Activated CD4-positive, alpha-beta memory T cell treated with anti-CD3 and anti-CD28 coated beads for 36 hours (primary cell): ENCODE results near the gene BEST4. TPM values are rescaled to one million over a fixed set of nuclear protein-coding genes. Genes with fewer than 3 reads are reported as not detected.
"Not testable (repeated sequence)": the region's sequence is repeated elsewhere in the genome, so short reads cannot be mapped to it uniquely, and the experiment has no call there.

Source experiments
- CTCF ChIA-PET: fragments of 350-600 bp; sonication (Branson Sonifier 250); formaldehyde crosslinking; loops from one replicate; lab custom pipeline; 2021; ENCODE audit warnings: antibody characterized with exemption, inconsistent platforms; lab: Charles Lee
- POLR2A ChIA-PET: fragments of 350-600 bp; sonication (Branson Sonifier 250); formaldehyde crosslinking; loops from one replicate; lab custom pipeline; 2021; ENCODE audit warnings: antibody characterized with exemption; lab: Charles Lee
- DNase-seq: peaks from one replicate; pipeline ENCODE4 v3.0.0-alpha.2; 2020
- H3K27ac Mint-ChIP-seq: one replicate; pipeline ENCODE4 v1.8.0; 2021; ENCODE audit warnings: mixed read lengths
- H3K27me3 Mint-ChIP-seq: one replicate; pipeline ENCODE4 v1.8.0; 2021; ENCODE audit warnings: mixed read lengths
- H3K36me3 Mint-ChIP-seq: one replicate; pipeline ENCODE4 v1.8.0; 2021; ENCODE audit warnings: mixed read lengths
- H3K4me1 Mint-ChIP-seq: one replicate; pipeline ENCODE4 v1.8.0; 2021; ENCODE audit warnings: low read depth, mixed read lengths
- H3K4me3 Mint-ChIP-seq: one replicate; pipeline ENCODE4 v1.8.0; 2021; ENCODE audit warnings: mild to moderate bottlenecking, mixed read lengths
- H3K9me3 Mint-ChIP-seq: one replicate; pipeline ENCODE4 v1.8.0; 2021; ENCODE audit warnings: mixed read lengths
- intact Hi-C: fragments of 100-400 bp; cut with micrococcal nuclease; formaldehyde crosslinking; loops from one replicate; pipeline ENCODE4 v1.15.1; 2023
- total RNA-seq, 2 experiments: library from RNA; stranded (reverse); gene quantifications; one replicate each; pipeline ENCODE4 v1.2.3, GENCODE V29; 2021

Gene BEST4
- total RNA-seq, 2 experiments from 2014 or later = 1.1 to 1.3 TPM

DNA sequence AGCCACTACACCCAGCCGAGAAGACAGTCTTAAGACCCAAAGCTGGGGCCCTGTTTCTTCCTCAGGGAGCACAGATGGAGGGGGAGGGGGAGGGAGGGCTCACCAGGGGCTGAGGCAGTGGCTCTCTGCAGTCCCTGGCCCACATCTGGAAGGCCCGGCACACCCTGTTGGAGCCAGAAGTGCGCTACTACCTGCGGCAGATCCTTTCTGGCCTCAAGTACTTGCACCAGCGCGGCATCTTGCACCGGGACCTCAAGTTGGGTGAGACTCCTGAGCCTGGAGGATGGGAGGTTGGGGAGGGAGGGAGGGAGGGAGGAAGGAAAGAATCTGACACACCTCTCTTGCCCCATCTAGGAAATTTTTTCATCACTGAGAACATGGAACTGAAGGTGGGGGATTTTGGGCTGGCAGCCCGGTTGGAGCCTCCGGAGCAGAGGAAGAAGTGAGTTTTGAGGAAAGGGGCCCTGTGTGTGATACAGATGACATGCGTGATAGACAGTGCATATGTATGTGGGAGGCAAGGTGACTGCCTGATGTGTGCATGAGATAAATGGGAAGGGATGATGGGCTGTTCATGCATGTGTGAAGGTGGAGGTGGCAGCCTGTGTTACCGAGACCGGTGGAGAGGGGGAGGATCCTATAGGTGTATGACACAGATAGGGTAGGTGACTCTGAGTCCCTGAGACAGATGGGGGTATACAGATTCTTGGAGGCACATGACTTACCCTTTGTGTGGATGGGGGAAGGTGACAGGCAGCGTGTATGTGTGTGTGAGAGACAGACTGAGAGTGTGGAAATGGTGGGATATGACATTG lies 13.7 kb upstream of the BEST4 start:
- ChIA-PET CTCF (interaction anchor here (1.8 to 3.6 kb wide), 5 partner anchors 8 to 26 kb away, joined by 9 to 53 read pairs (median 39); partner anchors contain the start of genes BEST4, BTBD19 and RPS8), POLR2A (interaction anchor here (1.0 to 15.8 kb wide), 8 partner anchors 10 to 184 kb away, joined by 4 to 404 read pairs (median 26); partner anchors contain the start of genes BTBD19, DYNLT4, EIF2B3 and RNU5D-1)
- Mint-ChIP-seq H3K9me3 (no peaks in the 10 kb centered on the region), H3K27me3 (no peaks in the 10 kb centered on the region), H3K4me1 (peaks cover 45% of the 10 kb centered on the region), H3K36me3 (peaks cover 50% of the 10 kb centered on the region), H3K27ac (peak overlapping the region; percentile 93), H3K4me3 (peak overlapping the region; percentile 93)
- intact Hi-C loops = loop anchor here (1.0 to 10.0 kb wide), 5 partner anchors 8 to 503 kb away; partner anchors contain the start of genes HECTD3 and UROD
- DNase-seq = peak; percentile 64

DNA sequence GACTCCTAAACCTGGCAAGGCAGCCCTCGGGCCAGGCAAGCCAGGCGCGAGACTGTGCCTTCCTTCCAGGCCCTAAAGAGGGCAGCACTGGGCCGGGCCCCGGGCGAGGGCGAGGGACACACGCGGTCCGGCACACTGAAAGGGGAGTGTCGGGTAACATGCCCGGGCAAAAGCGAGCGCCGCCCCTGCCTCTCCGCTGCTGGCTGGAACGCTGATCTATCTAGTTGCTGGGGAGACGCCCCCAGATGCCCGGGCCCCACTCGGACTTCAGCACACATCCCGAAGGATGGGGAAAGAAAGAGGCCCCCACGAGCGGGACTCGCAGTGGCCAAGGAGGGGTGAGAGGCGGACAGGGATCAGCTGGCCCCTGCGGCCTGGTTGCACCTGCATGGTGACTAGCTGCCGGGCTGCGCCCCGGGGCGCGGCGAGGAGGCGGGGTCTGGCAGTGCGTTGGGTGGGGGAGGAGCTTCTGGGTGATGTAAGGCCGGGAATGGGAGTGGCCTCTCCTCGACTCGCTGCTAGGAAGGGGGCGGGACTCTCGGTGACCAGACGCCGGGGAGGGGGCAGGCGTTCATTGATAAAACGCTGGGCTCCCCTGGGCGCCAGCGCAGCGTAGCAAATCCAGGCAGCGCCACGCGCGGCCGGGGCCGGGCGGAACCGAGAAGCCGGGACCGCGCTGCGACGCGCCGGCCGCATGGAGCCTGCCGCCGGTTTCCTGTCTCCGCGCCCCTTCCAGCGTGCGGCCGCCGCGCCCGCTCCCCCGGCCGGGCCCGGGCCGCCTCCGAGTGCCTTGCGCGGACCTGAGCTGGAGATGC lies 12.0 kb upstream of the BEST4 start, which contains the start of gene PLK3:
PLK3 (plus strand) TSS at position 608 of the 815 bp plus-strand sequence; CDS start at position 695, 87 bp downstream.
- H3K4me3 Mint-ChIP-seq = peak within 1 kb of the TSS; percentile 93
- CTCF ChIA-PET = interaction anchor here (0.7 to 3.6 kb wide), 17 partner anchors 10 to 504 kb away, joined by 3 to 53 read pairs (median 6); partner anchors contain the start of genes ARMH1, BEST4, BTBD19 and EIF2B3
- no peaks in the 10 kb centered on the region for H3K27me3 Mint-ChIP-seq
- intact Hi-C loops = loop anchor here (2.0 to 10.0 kb wide), 4 partner anchors 19 to 505 kb away; partner anchors contain the start of genes HECTD3 and UROD
- peak within 1 kb of the TSS; percentile 95 for H3K27ac Mint-ChIP-seq
- peaks cover 34% of the 10 kb centered on the region for H3K4me1 Mint-ChIP-seq
- POLR2A ChIA-PET = interaction anchor here (0.6 to 15.8 kb wide), 13 partner anchors 10 to 778 kb away, joined by 3 to 404 read pairs (median 8); partner anchors contain the start of genes BEST4, BTBD19, DYNLT4 and HECTD3
- H3K9me3 Mint-ChIP-seq = no peaks in the 10 kb centered on the region
- peak; percentile 99 for DNase-seq
- H3K36me3 Mint-ChIP-seq = peaks cover 40% of the 10 kb centered on the region

DNA sequence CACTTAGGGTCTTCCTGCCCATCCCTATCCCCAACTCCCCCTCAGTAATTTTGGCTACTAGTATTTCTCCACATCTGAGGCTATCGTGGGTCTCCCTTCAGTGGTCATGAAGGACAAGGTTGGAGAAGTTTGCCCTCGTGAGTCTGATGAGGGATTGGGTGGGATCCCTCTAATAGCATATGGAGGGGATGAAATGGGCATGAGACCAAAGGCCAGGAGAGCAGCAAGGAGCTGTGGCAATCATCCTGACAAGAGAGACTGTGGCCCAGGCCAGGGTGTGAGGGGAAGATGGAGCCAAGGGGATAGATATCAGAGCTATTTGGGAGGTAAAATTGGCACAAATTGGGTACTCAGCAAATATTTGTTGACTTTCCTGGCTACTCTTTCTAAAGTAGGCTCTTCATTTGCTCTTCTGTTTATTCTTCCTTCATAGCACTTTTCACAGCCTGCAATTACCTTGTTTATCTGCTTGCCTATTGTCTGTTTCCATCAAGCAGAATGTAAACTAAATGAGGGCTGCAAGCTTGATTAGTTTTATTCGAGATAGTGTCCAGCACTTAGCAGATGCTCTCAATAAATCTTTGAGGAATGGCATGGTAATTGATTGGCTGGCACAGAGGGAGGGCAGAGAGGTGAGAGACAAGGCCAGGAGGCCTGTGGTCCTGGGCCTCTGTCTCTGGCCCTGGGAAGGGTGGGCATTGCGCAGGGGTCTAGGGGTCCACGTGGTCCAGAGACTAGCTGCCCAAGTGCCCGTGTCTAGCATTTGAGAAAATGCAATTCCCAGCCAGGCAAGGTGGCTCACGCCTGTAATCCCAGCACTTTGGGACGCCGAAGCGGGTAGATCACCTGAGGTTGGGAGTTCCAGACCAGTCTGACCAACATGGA lies 10.8 kb upstream of the BEST4 start:
- no peaks in the 10 kb centered on the region for H3K27me3 Mint-ChIP-seq
- H3K36me3 Mint-ChIP-seq = peaks cover 31% of the 10 kb centered on the region
- POLR2A ChIA-PET = interaction anchor here (0.6 to 15.8 kb wide), 4 partner anchors 13 to 769 kb away, joined by 3 to 404 read pairs (median 155); partner anchors contain the start of genes BTBD19 and DYNLT4
- H3K4me1 Mint-ChIP-seq = peaks cover 24% of the 10 kb centered on the region
- intact Hi-C loops = loop anchor here (2.0 kb wide), 1 partner anchor 20 kb away; no protein-coding TSS in a partner anchor
- peak overlapping the region; percentile 95 for H3K27ac Mint-ChIP-seq
- DNase-seq = no peak
- CTCF ChIA-PET = interaction anchor here (0.7 to 3.6 kb wide), 7 partner anchors 8 to 505 kb away, joined by 3 to 39 read pairs (median 5); partner anchors contain the start of gene BTBD19
- no peak overlapping the region for H3K4me3 Mint-ChIP-seq
- no peaks in the 10 kb centered on the region for H3K9me3 Mint-ChIP-seq

DNA sequence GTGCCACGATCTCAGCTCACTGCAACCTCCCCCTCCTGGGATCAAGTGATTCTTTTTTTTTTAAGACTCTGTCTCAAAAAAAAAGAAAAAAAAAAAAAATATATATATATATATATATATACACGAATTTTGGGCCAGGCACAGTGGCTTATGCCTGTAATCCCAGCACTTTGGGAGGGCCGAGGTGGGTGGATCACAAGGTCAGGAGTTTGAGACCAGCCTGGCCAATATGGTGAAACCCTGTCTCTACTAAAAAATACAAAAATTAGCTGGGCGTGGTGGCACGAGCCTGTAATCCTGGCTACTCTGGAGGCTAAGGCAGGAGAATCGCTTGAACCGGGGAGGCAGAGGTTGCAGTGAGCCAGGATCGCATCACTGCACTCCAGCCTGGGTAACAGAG lies 9.9 kb upstream of the BEST4 start:
- peaks cover 22% of the 10 kb centered on the region for H3K36me3 Mint-ChIP-seq
- H3K27ac Mint-ChIP-seq, H3K27me3 Mint-ChIP-seq, H3K9me3 Mint-ChIP-seq, H3K4me3 Mint-ChIP-seq, DNase-seq: not testable (repeated sequence)
- CTCF ChIA-PET = interaction anchor here (2.0 kb wide), 1 partner anchor 12 kb away, joined by 5 read pairs; no protein-coding TSS in a partner anchor
- H3K4me1 Mint-ChIP-seq = peaks cover 16% of the 10 kb centered on the region
- POLR2A ChIA-PET = interaction anchor here (1.8 to 15.8 kb wide), 3 partner anchors 14 to 22 kb away, joined by 12 to 404 read pairs (median 263); partner anchors contain the start of genes BTBD19, DYNLT4 and RPS8
- intact Hi-C loops = loop anchor here (2.0 kb wide), 1 partner anchor 21 kb away; no protein-coding TSS in a partner anchor

DNA sequence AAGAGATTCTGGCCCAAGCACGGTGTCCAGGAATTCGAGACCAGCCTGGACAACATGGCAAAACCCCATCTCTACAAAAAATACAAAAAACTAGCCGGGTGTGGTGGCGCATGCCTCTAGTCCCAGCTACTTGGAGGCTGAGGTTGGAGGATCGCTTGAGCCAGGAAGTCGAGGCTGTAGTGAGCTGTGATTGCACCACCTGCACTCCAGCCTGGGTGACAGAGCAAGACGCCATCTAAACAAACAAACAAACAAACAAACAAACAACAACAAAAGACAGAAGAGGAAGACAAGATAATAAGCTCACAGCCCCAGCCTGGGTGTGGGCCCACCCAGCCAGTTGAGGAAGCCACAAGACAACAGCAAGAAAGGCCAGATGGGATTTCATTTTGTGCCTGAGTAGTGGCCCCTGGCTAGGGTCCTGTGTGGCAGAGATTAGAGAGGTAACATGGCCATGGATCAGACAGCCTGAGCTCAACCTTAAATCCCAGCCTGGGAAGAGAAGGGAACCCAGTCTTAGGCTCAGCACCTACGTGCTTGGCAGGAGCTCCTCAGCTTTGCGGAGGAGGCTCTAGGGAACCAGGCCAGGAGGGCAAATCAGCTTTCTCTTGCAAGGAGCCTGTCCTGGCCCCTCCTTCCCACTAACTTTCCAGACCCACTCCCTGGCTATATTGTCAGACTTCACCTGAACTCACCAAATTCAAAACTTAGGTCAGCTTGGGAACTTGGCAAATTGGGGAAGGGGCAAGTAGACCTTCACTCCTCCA lies 4.9 kb upstream of the BEST4 start:
- CTCF ChIA-PET = interaction anchor here (0.6 to 2.8 kb wide), 17 partner anchors 8 to 690 kb away, joined by 3 to 22 read pairs (median 5); partner anchors contain the start of genes BTBD19, DYNLT4, HECTD3 and MUTYH
- Mint-ChIP-seq H3K4me1 (no peaks in the 10 kb centered on the region), H3K4me3 (no peak overlapping the region), H3K9me3 (no peaks in the 10 kb centered on the region), H3K36me3 (no peaks in the 10 kb centered on the region), H3K27ac (no peak overlapping the region), H3K27me3 (no peaks in the 10 kb centered on the region)
- intact Hi-C loops = no loop called here
- POLR2A ChIA-PET = interaction anchor here (0.8 to 2.7 kb wide), 7 partner anchors 10 to 219 kb away, joined by 3 to 12 read pairs (median 4); partner anchors contain the start of genes HECTD3, RNU5D-1 and UROD
- DNase-seq = peak; percentile 1

DNA sequence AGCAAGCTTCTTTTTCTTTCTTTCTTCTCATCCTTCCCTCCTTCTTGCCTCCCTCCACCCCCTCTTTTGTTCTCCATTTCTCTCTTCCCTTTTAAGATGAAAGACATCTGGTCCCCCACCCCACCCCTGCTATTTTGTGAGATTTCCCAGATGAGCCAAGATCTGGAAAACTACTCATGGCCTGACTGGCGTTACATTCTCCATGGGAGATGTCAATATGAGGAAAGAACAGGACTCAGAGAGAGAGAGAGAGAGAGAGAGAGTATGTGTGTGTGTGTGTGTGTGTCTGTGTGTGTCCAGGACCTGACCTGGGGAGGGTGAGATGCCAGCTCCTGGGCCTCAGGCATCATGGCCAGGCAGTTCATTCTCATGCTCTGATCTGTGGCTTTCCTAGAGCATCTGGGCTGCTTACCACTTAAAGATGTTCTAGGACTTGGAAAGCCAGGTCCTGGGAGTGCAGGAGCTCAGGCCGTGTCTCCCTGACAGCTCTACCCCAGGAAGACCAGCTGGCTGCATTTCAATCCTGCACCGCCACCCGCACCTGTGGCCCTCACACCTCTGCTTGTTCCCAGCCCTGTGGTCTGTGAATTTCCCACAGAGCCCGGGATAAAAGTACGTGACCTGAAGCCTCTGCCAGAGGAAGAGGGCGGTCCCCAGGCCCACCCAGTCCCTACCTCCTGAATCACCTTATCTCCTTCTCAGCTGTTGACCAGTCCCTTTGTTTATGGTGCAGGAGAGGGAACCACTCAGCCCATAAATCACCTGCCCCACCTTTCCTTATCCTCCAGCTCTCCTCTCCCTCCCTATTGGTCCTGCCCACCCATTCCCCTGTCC lies 3.2 kb upstream of the BEST4 start:
- intact Hi-C loops = no loop called here
- POLR2A ChIA-PET = interaction anchor here (1.0 to 8.4 kb wide), 4 partner anchors 15 to 70 kb away, joined by 5 to 70 read pairs (median 8); partner anchors contain the start of gene RPS8
- H3K4me1 Mint-ChIP-seq = peaks cover 5% of the 10 kb centered on the region
- CTCF ChIA-PET = interaction anchor here (0.9 to 2.6 kb wide), 5 partner anchors 8 to 223 kb away, joined by 3 to 11 read pairs (median 5); partner anchors contain the start of genes BTBD19 and PLK3
- no peak overlapping the region for H3K4me3 Mint-ChIP-seq
- H3K9me3 Mint-ChIP-seq = no peaks in the 10 kb centered on the region
- no peaks in the 10 kb centered on the region for H3K36me3 Mint-ChIP-seq
- no peak overlapping the region for H3K27ac Mint-ChIP-seq
- no peaks in the 10 kb centered on the region for H3K27me3 Mint-ChIP-seq
- DNase-seq = no peak

DNA sequence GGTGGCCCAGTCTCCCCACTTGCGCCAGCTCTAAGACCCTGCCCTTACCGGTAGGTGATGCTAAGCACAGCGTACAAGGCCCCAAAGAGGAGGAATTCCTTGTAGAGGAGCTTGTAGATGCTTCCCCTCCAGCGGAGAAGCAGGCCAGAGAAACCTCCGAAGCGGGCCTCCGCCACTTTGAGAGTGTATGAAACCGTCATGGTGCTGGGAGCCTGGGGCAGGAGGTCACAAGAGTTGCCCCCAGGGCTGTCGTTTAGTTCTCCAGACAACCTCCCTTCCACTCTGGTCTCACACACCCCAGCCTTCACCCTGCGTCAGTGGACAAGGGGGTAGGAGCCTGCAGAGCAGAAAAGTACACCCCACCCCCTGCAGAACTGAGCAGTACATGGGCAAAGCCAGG lies 464 bp downstream of the BEST4 start:
- no peak overlapping the region for H3K27ac Mint-ChIP-seq
- POLR2A ChIA-PET = interaction anchor here (1.0 to 8.4 kb wide), 6 partner anchors 11 to 66 kb away, joined by 3 to 70 read pairs (median 12); partner anchors contain the start of genes PLK3, RNU5D-1 and RPS8
- CTCF ChIA-PET = interaction anchor here (0.9 to 5.3 kb wide), 7 partner anchors 9 to 58 kb away, joined by 3 to 32 read pairs (median 6); partner anchors contain the start of genes BTBD19, PLK3 and RPS8
- H3K4me1 Mint-ChIP-seq = peaks cover 31% of the 10 kb centered on the region
- H3K27me3 Mint-ChIP-seq = no peaks in the 10 kb centered on the region
- DNase-seq = no peak
- no peaks in the 10 kb centered on the region for H3K9me3 Mint-ChIP-seq
- H3K36me3 Mint-ChIP-seq = peaks cover 2% of the 10 kb centered on the region
- intact Hi-C loops = loop anchor here (5.0 kb wide), 2 partner anchors 35 to 705 kb away; partner anchors contain the start of gene TESK2
- no peak overlapping the region for H3K4me3 Mint-ChIP-seq

DNA sequence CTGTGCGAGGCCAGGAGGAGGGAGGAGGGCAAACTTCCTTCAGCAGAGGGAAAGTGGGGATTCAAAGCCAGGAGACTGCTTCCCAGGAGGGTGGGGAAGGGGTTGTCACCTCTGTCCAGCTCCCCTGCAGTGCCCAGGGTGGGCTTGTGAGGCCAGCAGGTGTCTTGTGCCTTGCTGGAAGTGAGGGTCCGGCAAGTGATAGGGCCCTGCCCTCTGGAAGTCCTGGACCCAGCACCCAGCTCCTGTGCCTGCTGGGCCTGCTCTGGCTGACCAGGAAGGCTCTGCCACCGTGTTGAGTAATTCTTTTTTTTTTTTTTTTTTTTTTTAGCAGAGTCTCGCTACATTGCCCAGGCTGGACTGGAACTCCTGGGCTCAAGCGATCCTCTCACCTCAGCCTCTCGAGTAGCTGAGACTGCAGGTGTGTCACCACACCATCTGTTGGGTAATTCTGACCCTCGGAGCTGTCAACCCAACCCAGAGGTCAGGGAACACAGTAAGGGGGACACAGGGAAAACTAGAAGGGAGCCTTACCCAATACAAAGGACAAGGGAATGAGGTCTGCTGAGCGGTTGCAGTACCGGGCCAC lies 1.0 kb downstream of the BEST4 start:
- peaks cover 6% of the 10 kb centered on the region for H3K36me3 Mint-ChIP-seq
- H3K27ac Mint-ChIP-seq = peak overlapping the region; percentile 31
- H3K4me3 Mint-ChIP-seq = peak overlapping the region; percentile 73
- CTCF ChIA-PET = interaction anchor here (0.6 to 5.3 kb wide), 11 partner anchors 10 to 225 kb away, joined by 3 to 32 read pairs (median 5); partner anchors contain the start of genes BTBD19, HECTD3, PLK3 and RPS8
- H3K9me3 Mint-ChIP-seq = no peaks in the 10 kb centered on the region
- POLR2A ChIA-PET = interaction anchor here (1.3 to 8.4 kb wide), 5 partner anchors 11 to 65 kb away, joined by 7 to 70 read pairs (median 13); partner anchors contain the start of genes PLK3, RNU5D-1 and RPS8
- intact Hi-C loops = loop anchor here (5.0 kb wide), 2 partner anchors 35 to 705 kb away; partner anchors contain the start of gene TESK2
- peaks cover 31% of the 10 kb centered on the region for H3K4me1 Mint-ChIP-seq
- DNase-seq = no peak
- no peaks in the 10 kb centered on the region for H3K27me3 Mint-ChIP-seq
